ENCODE data around the gene RPS6KC1.
"Not testable (repeated sequence)": the region's sequence is repeated elsewhere in the genome, so short reads cannot be mapped to it uniquely, and the experiment has no call there.

RPS6KC1 gene

DNA sequence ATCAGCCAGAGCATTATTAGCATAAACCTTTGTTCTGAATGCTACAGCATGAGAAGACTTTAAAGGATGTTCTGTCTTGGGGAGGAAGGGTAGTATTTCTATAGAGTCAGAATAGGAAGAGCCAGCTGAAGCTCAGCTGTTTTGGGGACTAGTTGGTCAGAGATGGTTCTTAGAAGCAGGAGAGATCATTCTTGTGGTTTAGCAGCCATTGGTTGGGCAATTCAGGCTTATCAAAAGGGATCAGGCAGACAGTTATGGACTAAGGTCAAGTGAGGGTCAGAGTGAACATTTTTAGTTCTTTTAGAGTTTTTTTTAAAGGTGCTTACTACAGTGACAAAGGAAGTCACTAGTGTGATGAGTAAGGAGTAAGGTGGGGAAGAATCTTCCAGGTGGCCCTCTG, 245.5 kb downstream of the RPS6KC1 start:
- no peak for DNase-seq

DNA sequence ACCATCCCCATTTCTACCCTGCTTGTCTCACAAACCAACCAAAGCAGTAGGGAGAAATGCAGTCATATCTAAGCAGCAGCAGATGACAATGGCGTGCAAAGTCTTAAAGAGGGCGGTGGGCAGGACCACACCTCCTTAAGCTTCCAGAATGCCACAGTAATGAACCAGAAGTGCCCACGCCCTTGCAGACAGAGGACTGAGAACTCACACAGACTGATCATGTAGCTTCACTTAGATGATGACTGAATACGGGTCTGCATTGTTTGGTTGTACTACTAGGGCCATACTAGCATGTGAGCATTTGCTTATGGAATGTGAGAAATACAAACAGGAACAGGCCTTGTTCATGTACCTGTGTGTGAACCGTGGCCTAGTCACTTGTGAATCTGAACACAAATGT, 246.0 kb downstream of the RPS6KC1 start:
- no peak for DNase-seq

DNA sequence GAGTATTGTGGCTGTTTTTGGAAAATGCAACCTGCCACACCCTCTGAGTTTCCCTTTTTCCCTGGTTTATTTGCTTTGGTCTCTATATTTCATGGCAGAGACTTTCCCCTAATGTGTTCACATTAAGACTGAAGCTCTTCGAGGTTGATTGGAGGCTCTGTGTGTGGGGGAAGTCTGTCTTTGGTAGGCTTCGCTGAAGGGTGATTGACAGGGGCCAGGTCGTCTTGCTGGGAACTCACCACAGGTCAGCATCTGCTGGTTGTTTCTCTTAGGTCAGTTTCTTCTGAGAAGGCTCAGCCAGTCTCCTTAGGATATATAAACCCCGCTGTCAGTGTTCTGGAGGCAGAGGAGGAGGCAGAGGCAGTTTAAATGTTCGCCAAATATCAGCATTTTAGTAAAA, 249.4 kb downstream of the RPS6KC1 start:
- DNase-seq = no peak

DNA sequence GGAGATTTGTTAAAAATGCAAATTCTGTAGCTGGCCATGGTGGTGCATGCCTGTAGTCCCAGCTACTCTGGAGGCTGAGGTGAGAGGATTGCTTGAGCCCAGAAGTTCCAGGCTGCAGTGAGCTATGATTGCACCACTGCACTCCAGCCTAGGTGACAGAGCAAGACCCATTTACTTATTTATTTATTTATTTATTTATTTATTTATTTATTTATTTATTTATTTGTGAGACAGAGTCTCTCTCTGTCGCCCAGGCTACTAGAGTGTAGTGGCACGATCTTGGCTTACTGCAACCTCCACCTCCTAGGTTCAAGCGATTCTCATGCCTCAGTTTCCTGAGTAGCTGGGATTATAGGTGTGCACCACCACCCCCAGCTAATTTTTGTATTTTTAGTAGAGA, 250.5 kb downstream of the RPS6KC1 start:
- DNase-seq = not testable (repeated sequence)

DNA sequence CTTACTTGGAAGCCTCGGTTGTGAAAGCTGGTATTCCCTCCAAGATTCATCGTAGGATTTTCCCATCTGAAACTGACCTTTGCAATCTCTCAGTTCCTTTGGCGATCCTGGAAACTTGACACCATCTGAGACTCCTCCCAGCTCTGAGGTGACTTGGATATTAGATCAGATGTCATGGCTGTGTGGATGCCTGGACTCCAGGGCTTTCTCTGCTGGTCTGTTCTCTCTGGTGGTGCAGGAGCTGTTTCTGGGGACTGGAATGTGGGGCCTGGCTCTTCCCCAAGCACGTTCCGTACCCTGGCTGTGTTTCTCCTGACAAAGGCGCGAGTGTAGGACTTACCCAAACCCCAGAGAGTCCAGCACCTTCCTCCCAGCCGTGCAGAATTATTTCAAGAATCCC, 252.2 kb downstream of the RPS6KC1 start:
- no peak for DNase-seq

DNA sequence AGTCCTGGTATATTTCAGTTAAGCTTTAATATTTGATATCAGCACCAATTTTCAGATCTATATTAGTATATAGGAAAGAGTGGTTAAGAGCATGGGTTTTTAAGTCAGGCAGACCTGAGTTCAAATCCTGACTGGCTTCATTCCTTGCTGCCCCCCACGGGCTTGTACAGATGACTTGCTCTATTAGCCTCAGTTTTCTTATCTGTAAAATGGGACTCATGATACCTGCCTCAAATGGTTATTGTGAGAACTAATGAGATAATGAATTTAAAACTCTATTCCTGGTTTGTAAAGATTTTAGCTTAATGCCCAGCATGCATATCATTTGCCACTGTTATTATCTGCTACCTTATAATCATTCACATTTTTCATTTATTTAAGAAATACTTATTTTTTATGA, 264.5 kb downstream of the RPS6KC1 start:
- no peak for DNase-seq

DNA sequence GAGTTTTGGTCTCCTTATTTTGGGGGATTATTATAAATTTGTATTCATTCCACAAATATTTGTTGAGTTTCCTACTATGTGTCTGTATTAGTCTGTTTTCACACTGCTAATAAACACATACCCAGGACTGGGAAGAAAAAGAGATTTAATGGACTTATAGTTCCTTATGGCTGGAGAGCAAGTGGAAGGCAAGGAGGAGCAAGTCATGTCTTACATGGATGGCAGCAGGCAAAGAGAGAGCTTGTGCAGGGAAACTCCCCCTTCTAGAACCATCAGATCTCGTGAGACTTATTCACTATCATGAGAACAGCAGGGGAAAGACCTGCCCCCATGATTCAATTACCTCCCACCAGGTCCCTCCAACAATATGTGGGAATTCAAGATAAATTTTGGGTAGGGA, 267.4 kb downstream of the RPS6KC1 start:
- DNase-seq = not testable (repeated sequence)

DNA sequence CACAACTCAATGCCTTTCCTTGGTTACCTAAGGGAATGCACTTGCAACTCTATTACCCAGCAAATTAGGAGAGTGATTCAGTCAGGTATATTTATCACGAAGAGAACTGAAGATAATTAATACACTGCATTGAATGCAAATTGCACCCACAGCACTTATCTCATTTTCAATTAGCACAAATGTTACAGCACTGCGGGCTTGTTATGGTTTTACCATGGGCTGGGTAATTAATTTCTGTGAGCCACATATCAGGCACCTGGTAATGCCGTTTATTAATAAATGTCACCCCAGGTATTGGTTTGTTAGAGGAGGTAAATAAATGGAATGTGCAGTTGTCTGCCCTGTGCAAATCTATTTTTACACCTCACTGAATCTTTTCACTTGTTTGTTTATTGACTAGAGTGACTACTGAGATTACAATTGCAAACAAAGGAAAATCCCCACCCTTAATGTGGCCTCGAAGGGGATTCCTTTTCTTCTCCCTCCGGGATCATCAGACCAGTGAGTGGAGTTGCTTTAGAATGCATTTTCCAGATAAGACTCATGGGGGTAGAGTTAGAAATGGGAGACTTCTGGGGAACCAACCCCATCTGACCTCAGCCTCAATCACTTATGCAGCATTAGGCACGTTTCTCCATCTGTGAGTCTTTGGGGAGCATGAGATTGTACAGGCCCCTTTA, 269.3 kb downstream of the RPS6KC1 start:
- no peak for DNase-seq
